MCF 10A (cell line): ENCODE results near the gene ROCK2. TPM values are rescaled to one million over a fixed set of nuclear protein-coding genes. Genes with fewer than 3 reads are reported as not detected.
A peak's percentile ranks its signal among the peaks of the same experiment; 100 is the strongest.

Experiments used
- BruUV-seq: library from RNA; stranded (reverse); fragments of 400-500 nt; replicated peaks from 2 replicates; lab custom pipeline; 2021; lab: Mats Ljungman, UMichigan
- CTCF ChIA-PET: fragments of 300-600 bp; sonication (Branson Sonifier 250); formaldehyde crosslinking; extraction: SDS; loops from one replicate; lab custom pipeline; 2021; ENCODE audit warnings: antibody characterized with exemption, inconsistent platforms; lab: Yijun Ruan, JAX
- POLR2A ChIA-PET: fragments of 300-600, 350-650 bp; sonication (Branson Sonifier 250); formaldehyde crosslinking; extraction: SDS; loops from one replicate; lab custom pipeline; 2020; ENCODE audit warnings: antibody characterized with exemption, inconsistent platforms; lab: Yijun Ruan, JAX
- DNase-seq: peaks from one replicate; pipeline ENCODE4 v3.0.0-alpha.2; 2018; ENCODE audit not compliant: unreplicated experiment
- H3K27ac Mint-ChIP-seq: one replicate; pipeline ENCODE4 v1.8.0; 2022; ENCODE audit warnings: mild to moderate bottlenecking, low read depth, mixed read lengths; ENCODE audit not compliant: unreplicated experiment
- H3K27me3 Mint-ChIP-seq: one replicate; pipeline ENCODE4 v1.8.0; 2022; ENCODE audit warnings: mixed read lengths; ENCODE audit not compliant: insufficient read depth, unreplicated experiment
- H3K36me3 Mint-ChIP-seq: one replicate; pipeline ENCODE4 v1.8.0; 2022; ENCODE audit warnings: mild to moderate bottlenecking, moderate library complexity, mixed read lengths; ENCODE audit not compliant: insufficient read depth, unreplicated experiment
- H3K4me1 Mint-ChIP-seq: one replicate; pipeline ENCODE4 v1.8.0; 2022; ENCODE audit warnings: mixed read lengths; ENCODE audit not compliant: insufficient read depth, unreplicated experiment
- H3K4me3 Mint-ChIP-seq: one replicate; pipeline ENCODE4 v1.8.0; 2022; ENCODE audit warnings: mild to moderate bottlenecking, moderate library complexity, mixed read lengths; ENCODE audit not compliant: unreplicated experiment
- H3K9me3 Mint-ChIP-seq: one replicate; pipeline ENCODE4 v1.8.0; 2022; ENCODE audit warnings: mixed read lengths; ENCODE audit not compliant: unreplicated experiment
- CTCF ChIP-seq: fragments of 200-600 bp; IDR thresholded peaks from one replicate; pipeline ENCODE4 v1.8.0; 2022; ENCODE audit warnings: antibody characterized with exemption, mild to moderate bottlenecking; ENCODE audit not compliant: unreplicated experiment
- intact Hi-C: fragments of 100-400 bp; cut with micrococcal nuclease; formaldehyde crosslinking; loops from 2 replicates; pipeline ENCODE4 v1.14.1; 2022
- total RNA-seq: library from RNA; stranded (reverse); gene quantifications from 2 replicates; pipeline ENCODE4 v1.2.3, GENCODE V29; 2022

The ROCK2 gene
- total RNA-seq, 1 experiment from 2014 or later: 40.7 TPM

- H3K27me3 Mint-ChIP-seq: no peaks in the 10 kb centered on the region
- peak overlapping the region; percentile 18 for H3K27ac Mint-ChIP-seq
- TF ChIP-seq CTCF: no peak
- CTCF ChIA-PET: interaction anchor here (0.9 to 2.4 kb wide), 2 partner anchors 22 to 80 kb away, joined by 3 to 15 read pairs; a partner anchor contains a TSS
- peaks cover 66% of the 10 kb centered on the region for H3K36me3 Mint-ChIP-seq
- POLR2A ChIA-PET: no interaction called here
- intact Hi-C loops: no loop called here
- H3K9me3 Mint-ChIP-seq: no peaks in the 10 kb centered on the region
- H3K4me3 Mint-ChIP-seq: no peak overlapping the region
- no peak for DNase-seq
- H3K4me1 Mint-ChIP-seq: no peaks in the 10 kb centered on the region
- no TSS peak for BruUV-seq
These were observed 131.8 kb downstream of the ROCK2 start for GRCh38 chr2:11212645-11213044.

- peaks cover 6% of the 10 kb centered on the region for H3K4me1 Mint-ChIP-seq
- BruUV-seq: no TSS peak
- CTCF ChIA-PET: interaction anchor here (0.8 to 1.1 kb wide), 3 partner anchors 17 to 239 kb away, joined by 3 read pairs; no protein-coding TSS in a partner anchor
- no peak for DNase-seq
- peaks cover 33% of the 10 kb centered on the region for H3K36me3 Mint-ChIP-seq
- intact Hi-C loops: no loop called here
- TF ChIP-seq CTCF: no peak
- no peaks in the 10 kb centered on the region for H3K27me3 Mint-ChIP-seq
- POLR2A ChIA-PET: interaction anchor here (0.7 to 1.0 kb wide), 2 partner anchors 13 to 152 kb away, joined by 3 to 4 read pairs; no protein-coding TSS in a partner anchor
- no peaks in the 10 kb centered on the region for H3K9me3 Mint-ChIP-seq
- no peak overlapping the region for H3K4me3 Mint-ChIP-seq
- H3K27ac Mint-ChIP-seq: no peak overlapping the region
These were observed 136.4 kb downstream of the ROCK2 start for GRCh38 chr2:11208083-11208482.

- intact Hi-C loops: no loop called here
- POLR2A ChIA-PET: no interaction called here
- no peak overlapping the region for H3K4me3 Mint-ChIP-seq
- H3K27me3 Mint-ChIP-seq: no peaks in the 10 kb centered on the region
- no TSS peak for BruUV-seq
- H3K4me1 Mint-ChIP-seq: peaks cover 6% of the 10 kb centered on the region
- no peak for TF ChIP-seq CTCF
- DNase-seq: peak; percentile 35
- H3K36me3 Mint-ChIP-seq: peaks cover 54% of the 10 kb centered on the region
- H3K27ac Mint-ChIP-seq: no peak overlapping the region
- CTCF ChIA-PET: interaction anchor here (0.6 to 1.4 kb wide), 3 partner anchors 182 to 244 kb away, joined by 3 to 4 read pairs (median 3); no protein-coding TSS in a partner anchor
- H3K9me3 Mint-ChIP-seq: no peaks in the 10 kb centered on the region
These were observed 141.0 kb downstream of the ROCK2 start for GRCh38 chr2:11203480-11203879.

- intact Hi-C loops: no loop called here
- H3K27me3 Mint-ChIP-seq: no peaks in the 10 kb centered on the region
- DNase-seq: no peak
- TF ChIP-seq CTCF: no peak
- no peak overlapping the region for H3K27ac Mint-ChIP-seq
- peaks cover 41% of the 10 kb centered on the region for H3K36me3 Mint-ChIP-seq
- peaks cover 6% of the 10 kb centered on the region for H3K4me1 Mint-ChIP-seq
- ChIA-PET CTCF (no interaction called here), POLR2A (interaction anchor here (0.9 kb wide), 2 partner anchors 17 to 19 kb away, joined by 3 read pairs; no protein-coding TSS in a partner anchor)
- H3K4me3 Mint-ChIP-seq: no peak overlapping the region
- no TSS peak for BruUV-seq
- no peaks in the 10 kb centered on the region for H3K9me3 Mint-ChIP-seq
These were observed 142.5 kb downstream of the ROCK2 start for GRCh38 chr2:11201969-11202368.
